Neural cell (in vitro differentiated cells): ENCODE data around the gene IQSEC2. TPM values are rescaled to one million over a fixed set of nuclear protein-coding genes. Genes with fewer than 3 reads are reported as not detected.
A peak's percentile ranks its signal among the peaks of the same experiment; 100 is the strongest.

Experiments used
- H2AFZ ChIP-seq: fragments of 200-600, 300-800 bp; sonication (generic), shearing (Covaris generic); 2 replicates; pipeline ENCODE4 v1.6.0; 2014; ENCODE audit warnings: low read depth, mild to moderate bottlenecking, antibody characterized with exemption, low read length, moderate library complexity
- H3F3A ChIP-seq: fragments of 200-600 bp; shearing (Covaris generic); 2 replicates; pipeline ENCODE4 v1.6.1; 2016; ENCODE audit warnings: mild to moderate bottlenecking, moderate library complexity, mixed read lengths, antibody characterized with exemption, low read length; ENCODE audit not compliant: insufficient read depth, poor library complexity, severe bottlenecking
- H3K27ac ChIP-seq: fragments of 200-600, 300-800 bp; sonication (generic), shearing (Covaris generic); 2 replicates; pipeline ENCODE4 v1.5.1; 2014; ENCODE audit warnings: mild to moderate bottlenecking, low read length, moderate library complexity
- H3K27me3 ChIP-seq: fragments of 300-800, 200-600 bp; sonication (generic), shearing (Covaris generic); 2 replicates; pipeline ENCODE4 v1.6.0; 2014; ENCODE audit warnings: mild to moderate bottlenecking, low read depth, low read length, moderate library complexity; ENCODE audit not compliant: insufficient read depth
- H3K36me3 ChIP-seq: fragments of 300-800, 200-600 bp; sonication (generic), shearing (Covaris generic); 2 replicates; pipeline ENCODE4 v1.5.1; 2014; ENCODE audit warnings: mild to moderate bottlenecking, antibody characterized with exemption, low read length, moderate library complexity; ENCODE audit not compliant: insufficient read depth
- H3K4me2 ChIP-seq: fragments of 300-800, 200-600 bp; sonication (generic), shearing (Covaris generic); 2 replicates; pipeline ENCODE4 v1.6.0; 2014; ENCODE audit warnings: mild to moderate bottlenecking, low read length
- H3K4me3 ChIP-seq: fragments of 300-800, 200-600 bp; sonication (generic), shearing (Covaris generic); 2 replicates; pipeline ENCODE4 v1.5.1; 2014; ENCODE audit warnings: mild to moderate bottlenecking, low read length, moderate library complexity
- H3K79me2 ChIP-seq: fragments of 200-600 bp; shearing (Covaris generic); replicated peaks from 2 replicates; pipeline ENCODE4 v1.6.0; 2014; ENCODE audit warnings: mild to moderate bottlenecking, low read length, moderate library complexity; ENCODE audit not compliant: insufficient read depth
- H3K9ac ChIP-seq: fragments of 300-800, 200-600 bp; sonication (generic), shearing (Covaris generic); 2 replicates; pipeline ENCODE4 v1.6.1; 2016; ENCODE audit warnings: mild to moderate bottlenecking, low read length, mixed read lengths
- H3K9me2 ChIP-seq: fragments of 200-600 bp; shearing (Covaris generic); 2 replicates; pipeline ENCODE4 v1.6.1; 2016; ENCODE audit warnings: mild to moderate bottlenecking, low read length, mixed read lengths; ENCODE audit not compliant: insufficient read depth
- H3K9me3 ChIP-seq: fragments of 200-600, 300-800 bp; sonication (generic), shearing (Covaris generic); 2 replicates; pipeline ENCODE4 v1.6.1; 2016; ENCODE audit warnings: mild to moderate bottlenecking, mixed run types, low read length, moderate library complexity, mixed read lengths
- H4K20me1 ChIP-seq: fragments of 200-600 bp; shearing (Covaris generic); 2 replicates; pipeline ENCODE4 v1.6.1; 2016; ENCODE audit warnings: mild to moderate bottlenecking, mixed run types; ENCODE audit not compliant: insufficient read depth
- EP300 ChIP-seq: fragments of 450-650 bp; conservative IDR thresholded peaks from 2 replicates; pipeline ENCODE4 v1.6.1; 2014; ENCODE audit warnings: antibody characterized with exemption, mild to moderate bottlenecking, moderate library complexity; ENCODE audit not compliant: poor library complexity, severe bottlenecking
- EZH2 ChIP-seq: fragments of 200-600, 300-800 bp; shearing (Covaris generic), sonication (generic); IDR thresholded peaks from 2 replicates; pipeline ENCODE4 v1.6.1; 2014; ENCODE audit warnings: antibody characterized with exemption, low read length, borderline replicate concordance, mild to moderate bottlenecking; ENCODE audit not compliant: insufficient read depth, poor library complexity, severe bottlenecking
- MXI1 ChIP-seq: fragments of 450-650 bp; conservative IDR thresholded peaks from 2 replicates; pipeline ENCODE4 v1.6.1; 2014; ENCODE audit warnings: antibody characterized with exemption, mild to moderate bottlenecking; ENCODE audit not compliant: poor library complexity, severe bottlenecking
- RAD21 ChIP-seq: fragments of 450-650 bp; conservative IDR thresholded peaks from 2 replicates; pipeline ENCODE4 v1.6.1; 2014; ENCODE audit warnings: antibody characterized with exemption, mild to moderate bottlenecking, moderate library complexity
- SMC3 ChIP-seq: fragments of 450-650 bp; conservative IDR thresholded peaks from 2 replicates; pipeline ENCODE4 v1.6.1; 2014; ENCODE audit warnings: antibody characterized with exemption, mild to moderate bottlenecking, moderate library complexity; ENCODE audit not compliant: poor library complexity
- polyA plus RNA-seq: library from polyadenylated mRNA; depleted of rRNA; stranded (reverse); fragments of >200 nt; gene quantifications from 2 replicates; pipeline ENCODE4 v1.2.3, GENCODE V29; 2014
- TF ChIP-seq, protein P1 (sequence below): fragments of 450-650 bp; IDR thresholded peaks from 2 replicates; pipeline ENCODE4 v1.5.1; 2014; ENCODE audit warnings: antibody characterized with exemption, mild to moderate bottlenecking, moderate library complexity; ENCODE audit not compliant: poor library complexity, severe bottlenecking
- TF ChIP-seq, protein P2 (sequence below): IDR thresholded peaks from 2 replicates; pipeline ENCODE4 v1.6.1; 2012; ENCODE audit warnings: borderline replicate concordance

IQSEC2 gene
- polyA plus RNA-seq, 1 donor from 2014 or later = 2.4 TPM

DNA sequence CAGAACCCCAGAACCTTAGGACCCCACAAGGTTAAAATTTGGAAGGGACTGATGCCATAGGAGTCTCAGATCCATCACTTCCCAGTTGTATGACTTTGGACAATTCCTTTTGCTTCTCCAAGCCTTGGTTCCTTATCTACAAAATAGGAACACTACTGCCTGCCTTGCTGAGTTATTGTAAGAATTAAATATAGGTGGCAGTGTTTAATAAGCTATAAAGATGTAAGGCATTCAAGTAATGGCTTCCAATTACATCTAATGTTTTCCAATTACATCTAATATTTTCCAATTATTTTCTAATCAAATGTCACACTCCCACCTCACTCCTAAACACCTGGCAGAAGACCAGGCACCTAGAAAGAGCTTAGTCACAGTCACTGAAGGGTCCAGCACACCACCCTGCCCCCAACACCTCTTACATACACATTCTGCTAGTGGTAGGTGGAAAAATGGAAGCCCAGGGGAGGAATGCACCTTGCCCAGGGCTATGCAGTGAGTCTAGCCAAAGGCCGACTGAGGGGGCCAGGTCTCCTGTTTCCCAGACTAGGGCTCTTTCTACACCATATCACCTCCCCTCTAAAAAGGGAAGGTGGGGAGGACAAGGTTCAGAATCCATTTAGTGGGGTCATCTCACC, 31.9 kb downstream of the IQSEC2 start:
- no peak overlapping the region for H3K4me3 ChIP-seq
- H3K9me2 ChIP-seq = no peaks in the 10 kb centered on the region
- H3K27ac ChIP-seq = no peak overlapping the region
- H3K27me3 ChIP-seq = no peaks in the 10 kb centered on the region
- H3K36me3 ChIP-seq = no peaks in the 10 kb centered on the region
- H3K9ac ChIP-seq = no peak overlapping the region
- TF ChIP-seq, protein P1, sequence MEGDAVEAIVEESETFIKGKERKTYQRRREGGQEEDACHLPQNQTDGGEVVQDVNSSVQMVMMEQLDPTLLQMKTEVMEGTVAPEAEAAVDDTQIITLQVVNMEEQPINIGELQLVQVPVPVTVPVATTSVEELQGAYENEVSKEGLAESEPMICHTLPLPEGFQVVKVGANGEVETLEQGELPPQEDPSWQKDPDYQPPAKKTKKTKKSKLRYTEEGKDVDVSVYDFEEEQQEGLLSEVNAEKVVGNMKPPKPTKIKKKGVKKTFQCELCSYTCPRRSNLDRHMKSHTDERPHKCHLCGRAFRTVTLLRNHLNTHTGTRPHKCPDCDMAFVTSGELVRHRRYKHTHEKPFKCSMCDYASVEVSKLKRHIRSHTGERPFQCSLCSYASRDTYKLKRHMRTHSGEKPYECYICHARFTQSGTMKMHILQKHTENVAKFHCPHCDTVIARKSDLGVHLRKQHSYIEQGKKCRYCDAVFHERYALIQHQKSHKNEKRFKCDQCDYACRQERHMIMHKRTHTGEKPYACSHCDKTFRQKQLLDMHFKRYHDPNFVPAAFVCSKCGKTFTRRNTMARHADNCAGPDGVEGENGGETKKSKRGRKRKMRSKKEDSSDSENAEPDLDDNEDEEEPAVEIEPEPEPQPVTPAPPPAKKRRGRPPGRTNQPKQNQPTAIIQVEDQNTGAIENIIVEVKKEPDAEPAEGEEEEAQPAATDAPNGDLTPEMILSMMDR = peak; percentile 28
- TF ChIP-seq RAD21 = peak; percentile 34
- TF ChIP-seq SMC3 = no peak
- H3F3A ChIP-seq = no peaks in the 10 kb centered on the region
- H4K20me1 ChIP-seq = no peaks in the 10 kb centered on the region
- no peak overlapping the region for H2AFZ ChIP-seq
- H3K4me2 ChIP-seq = no peak overlapping the region
- H3K79me2 ChIP-seq = no peaks in the 10 kb centered on the region
- H3K9me3 ChIP-seq = no peaks in the 10 kb centered on the region

DNA sequence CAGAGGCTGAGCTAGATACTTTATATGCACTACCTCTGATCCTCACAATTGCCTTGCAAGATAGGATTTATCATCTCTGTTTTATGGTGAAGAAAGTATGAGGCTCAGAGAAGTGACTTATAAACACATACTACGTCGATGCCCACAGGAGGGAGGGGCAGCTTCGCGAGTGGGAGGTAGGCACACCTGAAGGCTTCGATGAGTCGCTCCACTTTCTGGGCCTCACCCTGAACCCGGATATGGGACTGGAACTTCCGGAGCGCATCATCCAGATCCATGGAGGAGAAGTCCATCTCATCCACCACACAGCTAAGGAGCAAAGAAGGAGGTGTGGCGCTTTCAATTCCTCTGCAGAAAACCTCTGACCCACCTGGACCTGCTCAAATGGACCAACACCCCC, 33.5 kb downstream of the IQSEC2 start:
- no peak overlapping the region for H2AFZ ChIP-seq
- H3K9me2 ChIP-seq = no peaks in the 10 kb centered on the region
- no peaks in the 10 kb centered on the region for H4K20me1 ChIP-seq
- no peak overlapping the region for H3K9ac ChIP-seq
- H3K4me2 ChIP-seq = no peak overlapping the region
- H3K4me3 ChIP-seq = no peak overlapping the region
- H3K36me3 ChIP-seq = no peaks in the 10 kb centered on the region
- no peaks in the 10 kb centered on the region for H3F3A ChIP-seq
- no peaks in the 10 kb centered on the region for H3K79me2 ChIP-seq
- no peaks in the 10 kb centered on the region for H3K27me3 ChIP-seq
- H3K9me3 ChIP-seq = no peaks in the 10 kb centered on the region
- no peak for TF ChIP-seq EP300
- no peak for TF ChIP-seq EZH2
- TF ChIP-seq, protein P2, sequence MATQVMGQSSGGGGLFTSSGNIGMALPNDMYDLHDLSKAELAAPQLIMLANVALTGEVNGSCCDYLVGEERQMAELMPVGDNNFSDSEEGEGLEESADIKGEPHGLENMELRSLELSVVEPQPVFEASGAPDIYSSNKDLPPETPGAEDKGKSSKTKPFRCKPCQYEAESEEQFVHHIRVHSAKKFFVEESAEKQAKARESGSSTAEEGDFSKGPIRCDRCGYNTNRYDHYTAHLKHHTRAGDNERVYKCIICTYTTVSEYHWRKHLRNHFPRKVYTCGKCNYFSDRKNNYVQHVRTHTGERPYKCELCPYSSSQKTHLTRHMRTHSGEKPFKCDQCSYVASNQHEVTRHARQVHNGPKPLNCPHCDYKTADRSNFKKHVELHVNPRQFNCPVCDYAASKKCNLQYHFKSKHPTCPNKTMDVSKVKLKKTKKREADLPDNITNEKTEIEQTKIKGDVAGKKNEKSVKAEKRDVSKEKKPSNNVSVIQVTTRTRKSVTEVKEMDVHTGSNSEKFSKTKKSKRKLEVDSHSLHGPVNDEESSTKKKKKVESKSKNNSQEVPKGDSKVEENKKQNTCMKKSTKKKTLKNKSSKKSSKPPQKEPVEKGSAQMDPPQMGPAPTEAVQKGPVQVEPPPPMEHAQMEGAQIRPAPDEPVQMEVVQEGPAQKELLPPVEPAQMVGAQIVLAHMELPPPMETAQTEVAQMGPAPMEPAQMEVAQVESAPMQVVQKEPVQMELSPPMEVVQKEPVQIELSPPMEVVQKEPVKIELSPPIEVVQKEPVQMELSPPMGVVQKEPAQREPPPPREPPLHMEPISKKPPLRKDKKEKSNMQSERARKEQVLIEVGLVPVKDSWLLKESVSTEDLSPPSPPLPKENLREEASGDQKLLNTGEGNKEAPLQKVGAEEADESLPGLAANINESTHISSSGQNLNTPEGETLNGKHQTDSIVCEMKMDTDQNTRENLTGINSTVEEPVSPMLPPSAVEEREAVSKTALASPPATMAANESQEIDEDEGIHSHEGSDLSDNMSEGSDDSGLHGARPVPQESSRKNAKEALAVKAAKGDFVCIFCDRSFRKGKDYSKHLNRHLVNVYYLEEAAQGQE = no peak
- TF ChIP-seq, protein P1 = no peak
- no peak for TF ChIP-seq MXI1
- TF ChIP-seq SMC3 = no peak
- no peak overlapping the region for H3K27ac ChIP-seq
